GM19397 (cell line): Measurements from ENCODE around the gene TTC33.
"Not testable (repeated sequence)": the region's sequence is repeated elsewhere in the genome, so short reads cannot be mapped to it uniquely, and the experiment has no call there.

Experiments
- ATAC-seq: cut with Tn5 transposase; IDR thresholded peaks from one replicate; pipeline ENCODE4 v1.9.1; 2021; ENCODE audit warnings: mild to moderate bottlenecking, moderate library complexity; ENCODE audit not compliant: unreplicated experiment

Gene TTC33

DNA sequence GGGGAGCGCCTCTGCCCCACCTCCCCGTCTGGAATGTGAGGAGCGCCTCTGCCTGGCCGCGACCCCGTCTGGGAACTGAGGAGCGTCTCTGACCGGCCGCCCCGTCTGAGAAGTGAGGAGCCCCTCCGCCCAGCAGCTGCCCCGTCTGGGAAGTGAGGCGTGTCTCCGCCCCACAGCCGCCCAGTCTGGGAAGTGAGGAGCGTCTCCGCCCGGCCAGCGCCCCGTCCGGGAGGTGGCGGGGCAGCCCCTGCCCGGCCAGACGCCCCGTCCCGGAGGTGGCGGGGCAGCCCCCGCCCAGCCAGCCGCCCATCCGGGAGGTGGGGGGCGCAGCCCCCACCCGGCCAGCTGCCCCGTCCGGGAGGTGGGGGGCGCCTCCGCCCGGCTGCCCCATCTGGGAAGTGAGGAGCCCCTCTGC lies 33.3 kb downstream of the TTC33 start:
- not testable (repeated sequence) for ATAC-seq

DNA sequence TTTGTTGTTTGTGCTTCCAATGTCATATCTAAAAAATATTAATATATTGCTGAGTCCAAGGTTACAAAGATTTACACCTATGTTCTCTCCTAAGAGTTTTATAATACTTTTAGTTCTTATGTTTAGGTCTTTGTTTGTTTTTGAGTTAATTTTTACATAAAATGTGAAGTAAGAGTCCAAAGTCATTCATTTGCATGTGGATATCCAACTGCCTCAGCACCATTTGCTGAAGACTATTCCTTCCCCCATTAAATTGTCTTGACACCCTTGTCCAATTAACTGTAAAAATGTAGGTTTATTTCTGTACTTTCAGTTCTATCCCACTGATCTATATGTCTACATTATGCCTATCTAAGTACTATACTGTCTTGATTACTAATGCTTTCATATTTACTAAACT lies 35.7 kb downstream of the TTC33 start:
- ATAC-seq: no peak

- ATAC-seq: no peak
Measured at GRCh38 chr5:40717281-40717680, 38.5 kb downstream of the TTC33 start.

DNA sequence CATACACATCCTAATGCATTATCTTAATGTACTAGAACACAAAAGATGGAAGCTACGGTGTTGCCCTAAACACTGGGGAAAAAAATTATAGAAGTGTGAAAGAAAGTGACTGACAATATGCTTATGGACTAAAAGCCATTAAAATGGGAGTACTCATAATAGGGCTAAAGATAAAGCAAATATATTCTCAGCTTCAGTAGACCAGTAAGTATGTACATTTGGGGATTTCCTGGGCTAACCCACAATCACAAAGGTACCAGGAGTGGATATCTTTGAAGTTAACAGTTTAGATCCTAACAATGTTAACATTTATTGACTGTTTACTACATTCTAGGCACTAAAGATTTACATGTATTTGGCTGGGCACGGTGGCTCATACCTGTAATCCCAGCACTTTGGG lies 39.2 kb downstream of the TTC33 start:
- ATAC-seq: no peak

DNA sequence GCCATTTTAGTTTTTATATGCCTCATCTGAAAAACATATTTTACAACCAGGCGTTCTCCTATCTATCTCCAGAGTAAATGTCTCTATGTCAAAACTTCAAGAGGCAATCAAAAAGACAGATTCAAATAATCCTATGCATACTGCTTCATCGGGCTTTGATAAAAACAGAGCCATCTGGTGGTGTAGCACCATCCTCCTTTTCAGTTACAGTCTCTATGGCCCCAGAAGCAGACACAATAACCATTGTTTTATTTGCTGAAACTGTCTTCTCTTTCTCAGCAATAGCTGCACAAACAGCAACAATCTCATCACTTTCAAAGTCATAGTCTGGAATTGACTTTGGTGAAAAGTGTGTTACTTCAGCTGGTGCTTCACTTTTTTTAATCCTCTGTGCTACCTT lies 39.8 kb downstream of the TTC33 start:
- no peak for ATAC-seq

DNA sequence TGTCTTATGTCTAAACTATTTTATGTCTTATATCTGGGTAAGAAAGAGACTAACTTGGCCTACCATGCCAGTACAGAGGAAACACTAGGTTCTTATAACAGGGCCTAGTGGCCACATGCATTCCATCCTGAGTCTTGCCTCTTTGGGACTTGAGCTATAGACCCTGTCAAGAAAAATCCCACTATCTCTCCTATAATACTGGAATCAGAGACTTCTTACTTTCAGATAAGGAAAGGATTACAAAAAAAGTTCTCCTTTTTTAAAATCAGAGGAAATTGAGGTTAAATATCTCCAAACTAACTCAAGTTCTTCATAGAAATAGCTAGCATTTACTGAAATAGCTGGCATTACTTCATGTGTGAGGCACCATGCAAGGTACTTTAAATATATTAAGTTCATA lies 41.8 kb downstream of the TTC33 start:
- ATAC-seq: no peak

DNA sequence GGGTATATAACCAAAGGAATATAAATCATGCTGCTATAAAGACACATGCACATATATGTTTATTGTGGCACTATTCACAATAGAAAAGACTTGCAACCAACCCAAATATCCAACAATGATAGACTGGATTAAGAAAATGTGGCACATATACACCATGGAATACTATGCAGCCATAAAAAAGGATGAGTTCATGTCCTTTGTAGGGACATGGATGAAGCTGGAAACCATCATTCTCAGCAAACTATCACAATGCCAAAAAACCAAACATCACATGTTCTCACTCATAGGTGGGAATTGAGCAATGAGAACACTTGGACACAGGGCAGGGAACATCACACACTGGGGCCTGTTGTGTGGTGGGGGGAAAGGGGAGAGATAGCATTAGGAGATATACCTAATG lies 45.2 kb downstream of the TTC33 start:
- not testable (repeated sequence) for ATAC-seq

DNA sequence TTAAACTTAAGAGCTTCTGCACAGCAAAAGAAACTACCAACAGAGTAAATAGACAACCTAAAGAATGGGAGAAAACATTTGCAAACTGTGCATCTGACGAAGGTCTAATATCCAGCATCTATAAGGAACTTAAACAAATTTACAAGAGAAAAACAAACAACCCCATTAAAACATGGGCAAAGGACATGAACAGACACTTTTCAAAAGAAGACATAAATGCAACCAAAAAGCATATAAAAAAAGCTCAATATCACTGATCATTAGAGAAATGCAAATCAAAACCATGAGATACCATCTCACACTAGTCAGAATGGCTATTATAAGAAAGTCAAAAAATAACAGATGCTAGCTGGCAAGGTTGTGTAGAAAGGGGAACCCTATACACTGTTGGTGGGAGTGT lies 50.3 kb downstream of the TTC33 start:
- not testable (repeated sequence) for ATAC-seq

- not testable (repeated sequence) for ATAC-seq
Measured at GRCh38 chr5:40702027-40702426, 53.7 kb downstream of the TTC33 start.

- no peak for ATAC-seq
Measured at GRCh38 chr5:40700116-40700782, 55.5 kb downstream of the TTC33 start.

DNA sequence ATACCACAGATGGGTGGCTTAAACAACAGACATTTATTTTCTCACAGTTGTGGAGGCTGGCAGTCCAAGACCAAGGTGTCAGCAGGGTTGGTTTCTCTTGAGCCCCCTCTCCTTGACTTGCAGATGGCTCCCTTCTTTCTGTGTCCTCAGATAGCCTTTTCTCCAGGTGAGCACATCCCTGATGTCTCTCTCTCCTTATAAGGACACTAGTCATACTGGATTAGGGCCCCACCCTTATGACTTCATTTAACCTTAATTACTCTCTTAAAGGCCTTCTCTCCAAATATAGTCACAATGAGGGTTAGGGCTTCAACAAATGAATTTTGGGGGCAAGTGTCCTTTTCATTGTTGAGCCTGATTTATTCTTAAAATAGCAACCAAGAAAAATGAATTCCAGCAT lies 61.3 kb downstream of the TTC33 start:
- ATAC-seq: no peak

DNA sequence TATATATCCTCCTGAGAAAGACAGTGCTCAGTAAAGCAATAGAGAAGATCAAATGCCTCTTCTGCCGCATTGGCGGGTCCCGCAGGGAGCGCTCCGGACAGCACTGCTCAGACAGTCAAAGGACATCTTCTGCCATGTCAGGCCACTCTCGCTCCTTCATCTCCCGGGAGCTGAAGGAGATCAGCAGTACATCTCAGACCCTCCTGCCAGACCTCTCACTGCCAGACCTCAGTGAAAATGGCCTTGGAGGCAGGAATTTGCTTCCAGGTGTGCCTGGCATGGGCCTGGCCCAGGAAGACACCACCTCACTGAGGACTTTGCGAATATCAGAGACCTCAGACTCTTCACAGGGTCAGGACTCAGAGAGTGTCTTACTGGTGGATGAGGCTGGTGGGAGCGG lies 63.9 kb downstream of the TTC33 start:
- ATAC-seq: no peak

GRCh38 chr5:40690267-40690666 lies 65.5 kb downstream of the TTC33 start:
- ATAC-seq: no peak

DNA sequence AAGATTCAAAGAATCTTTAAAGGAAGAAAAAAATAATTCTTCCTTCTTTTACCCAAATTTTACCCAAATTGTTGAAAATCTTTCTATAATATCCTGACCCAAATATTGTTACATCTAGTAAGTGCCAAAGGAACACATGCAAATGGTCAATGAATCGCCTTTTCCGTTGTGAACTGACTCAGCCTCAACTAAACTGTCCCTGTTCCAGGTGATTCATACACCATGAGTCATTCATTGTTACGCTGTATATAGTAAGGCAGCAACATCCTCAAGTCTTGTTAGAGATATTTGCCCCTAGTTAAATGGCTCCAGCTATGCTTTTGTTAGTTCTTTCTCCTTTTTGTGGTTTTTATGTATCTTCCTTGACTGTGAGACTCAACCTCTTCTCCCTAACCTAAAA lies 66.3 kb downstream of the TTC33 start:
- ATAC-seq: no peak

DNA sequence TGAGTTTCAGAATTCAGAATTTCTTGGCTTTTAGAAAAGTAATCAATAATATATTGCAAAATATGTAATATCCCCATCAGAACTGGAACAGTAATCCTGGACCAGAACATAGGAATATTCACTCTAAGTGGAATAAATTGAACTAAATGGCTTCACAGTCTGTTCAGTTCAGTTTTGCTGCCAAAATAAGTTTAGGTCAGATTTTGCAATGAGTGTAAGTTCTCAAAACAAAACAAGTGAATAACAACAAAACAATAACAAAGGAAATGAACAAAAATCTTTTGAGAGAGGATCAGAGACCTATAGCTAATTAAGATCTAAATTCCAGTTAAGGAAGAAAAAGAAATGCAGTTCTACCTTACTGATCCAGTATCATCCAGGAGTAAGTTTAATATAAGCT lies 66.8 kb downstream of the TTC33 start:
- ATAC-seq: no peak

DNA sequence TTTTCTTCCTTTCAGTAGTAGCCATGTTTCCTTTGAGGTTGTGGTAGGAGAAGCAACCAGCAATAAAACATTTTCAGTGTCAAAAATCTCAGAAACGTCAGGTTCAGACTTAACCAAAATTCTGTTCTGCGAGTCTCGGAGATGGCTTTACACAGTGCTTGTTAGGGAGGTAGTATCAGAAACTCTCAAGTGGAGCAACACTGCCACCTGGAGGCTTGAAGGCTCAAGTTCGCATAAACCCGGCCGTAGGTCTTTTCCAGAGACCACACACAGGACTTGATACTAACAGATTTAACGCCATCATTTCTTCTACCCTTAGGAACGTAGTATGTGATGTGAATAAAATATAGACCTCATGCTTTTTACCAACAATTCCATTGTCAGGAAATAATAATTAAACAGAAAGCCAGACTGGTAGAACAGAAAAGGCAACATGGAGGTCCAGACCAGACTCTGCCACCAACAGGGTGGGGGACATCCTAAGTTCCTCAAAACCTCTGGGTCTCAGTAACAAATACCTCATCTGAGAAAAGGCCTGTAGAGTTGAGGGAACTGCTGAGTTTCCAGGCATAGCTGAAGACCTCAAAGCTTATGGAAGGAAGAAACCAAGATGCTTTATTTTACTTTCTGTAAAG lies 67.5 kb downstream of the TTC33 start:
- ATAC-seq: peak; percentile 93

GRCh38 chr5:40687321-40687720 lies 68.4 kb downstream of the TTC33 start:
- ATAC-seq: no peak

- no peak for ATAC-seq
Measured at GRCh38 chr5:40685976-40686486, 69.7 kb downstream of the TTC33 start.

DNA sequence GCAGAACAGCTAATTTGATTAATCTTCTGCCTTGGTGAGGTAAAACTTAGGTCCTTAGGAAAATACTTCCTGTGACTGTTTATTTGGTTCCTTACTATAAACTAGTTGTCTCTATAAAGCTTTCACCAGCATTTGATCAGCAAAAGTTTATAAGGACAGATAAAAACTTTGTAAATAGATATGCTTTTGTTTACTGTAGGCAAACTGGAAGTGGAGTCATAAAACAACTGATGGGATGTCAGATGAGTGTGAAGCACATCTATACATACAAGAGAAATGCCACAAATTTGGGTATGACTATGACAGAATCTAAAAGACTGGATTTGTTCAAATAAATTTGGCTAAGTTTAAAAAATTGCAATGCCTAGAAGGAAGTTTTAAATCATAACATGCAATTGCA lies 70.6 kb downstream of the TTC33 start:
- ATAC-seq: no peak

DNA sequence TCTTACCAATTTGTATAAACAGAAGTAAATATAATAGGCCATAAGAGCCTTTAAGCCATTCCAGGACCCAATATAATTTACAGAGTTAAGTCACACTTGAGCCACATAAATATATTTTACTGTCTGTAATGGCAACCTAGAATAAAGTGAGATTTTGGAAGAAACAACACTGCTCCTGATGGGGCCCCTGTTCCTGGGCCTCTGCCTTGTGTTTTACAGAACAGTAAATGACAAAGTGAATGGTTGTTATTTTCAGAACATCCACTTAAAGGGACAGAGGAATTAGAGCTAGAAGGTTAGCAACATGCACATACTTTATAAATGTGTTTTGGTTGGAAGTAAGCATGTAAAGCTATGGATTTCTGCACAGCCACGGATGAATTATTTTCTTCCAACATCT lies 72.5 kb downstream of the TTC33 start:
- no peak for ATAC-seq

DNA sequence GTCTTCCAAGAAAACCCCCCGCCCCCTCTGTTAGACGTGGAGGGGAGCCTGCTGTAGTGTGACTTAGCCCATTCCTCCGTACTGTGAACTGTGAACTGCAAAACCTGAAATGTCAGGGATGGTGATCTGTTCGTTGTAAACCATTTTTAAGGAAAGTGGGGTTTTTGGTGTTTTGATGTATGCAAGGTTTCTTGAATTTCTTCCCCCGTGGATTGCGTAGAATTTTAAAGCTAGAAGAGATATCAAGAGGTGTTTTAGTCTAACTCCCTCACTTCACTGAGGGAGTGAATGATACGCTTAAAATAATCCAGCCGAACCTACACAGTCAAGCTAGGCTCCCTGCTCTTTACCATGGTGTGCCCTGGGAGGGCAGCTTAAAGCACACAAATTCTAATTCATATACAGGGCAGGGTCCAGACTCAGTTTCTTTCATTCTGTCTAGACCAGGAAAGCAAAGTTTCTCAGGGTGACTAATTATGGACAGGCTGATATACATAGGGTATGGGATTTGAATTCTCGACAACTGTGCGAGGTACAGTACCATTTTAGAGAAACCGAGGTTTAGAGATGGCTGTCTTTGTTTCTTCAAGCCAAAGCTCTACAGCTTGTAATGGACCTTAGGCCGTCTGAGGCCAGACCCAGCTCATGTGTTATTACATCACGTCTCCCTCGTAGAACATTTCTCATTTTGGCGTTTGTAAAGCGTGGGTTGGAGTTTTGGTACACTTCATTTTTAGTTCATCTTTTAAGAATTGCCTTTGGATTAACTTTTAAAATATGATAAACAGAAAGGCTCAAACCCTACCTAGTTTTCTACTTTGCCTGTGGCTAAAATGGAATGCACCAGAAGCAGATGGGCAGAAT lies 73.4 kb downstream of the TTC33 start:
- ATAC-seq: no peak
